ENCODE results near the gene BTBD9. TPM values are rescaled to one million over a fixed set of nuclear protein-coding genes. Genes with fewer than 3 reads are reported as not detected.

Gene BTBD9
- total RNA-seq, 4 donors from 2014 or later: 11.7 to 17.7 (median 14.1) TPM

DNA sequence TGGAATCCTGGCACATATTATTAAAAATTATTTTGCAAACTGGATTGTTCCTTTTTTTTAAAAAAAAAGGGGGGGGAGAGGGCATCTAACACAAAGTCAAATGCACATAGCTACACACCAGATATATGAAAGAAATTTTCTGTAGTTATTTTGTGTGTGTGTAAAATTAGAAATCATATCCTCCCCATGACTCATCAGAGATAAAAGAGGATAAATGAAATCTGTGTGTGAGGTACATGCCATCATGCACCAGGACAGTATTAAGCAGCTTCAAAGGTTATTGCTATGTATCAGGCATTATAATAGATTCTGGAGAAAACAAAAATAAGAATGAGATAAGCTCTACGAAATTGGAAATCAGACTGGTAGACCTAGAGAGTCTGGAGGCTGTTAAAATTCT is 5.2 kb downstream of the BTBD9 start:
- TF ChIP-seq CTCF (IDR thresholded peaks at IDR 0.05; ENCODE audit: low read depth): no peak

DNA sequence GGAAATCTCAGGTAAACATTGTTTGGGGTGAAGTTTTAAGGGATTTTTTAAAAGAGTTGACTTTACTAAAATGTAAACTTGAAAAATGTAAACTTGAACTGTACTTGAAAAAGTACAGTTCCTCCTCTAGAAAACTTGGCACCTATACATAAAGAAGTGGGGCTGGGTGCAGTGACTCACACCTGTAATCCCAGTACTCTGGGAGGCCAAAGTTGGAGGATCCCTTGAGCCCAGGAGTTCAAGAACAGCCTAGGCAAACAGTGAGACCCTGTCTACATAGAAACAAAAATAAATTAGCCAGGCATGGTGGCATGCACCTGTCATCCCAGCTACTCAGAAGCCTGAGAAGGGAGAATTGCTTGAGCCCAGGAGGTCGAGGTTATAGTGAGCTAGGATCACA is 7.2 kb downstream of the BTBD9 start:
- TF ChIP-seq CTCF (IDR thresholded peaks at IDR 0.05; ENCODE audit: low read depth): no peak

DNA sequence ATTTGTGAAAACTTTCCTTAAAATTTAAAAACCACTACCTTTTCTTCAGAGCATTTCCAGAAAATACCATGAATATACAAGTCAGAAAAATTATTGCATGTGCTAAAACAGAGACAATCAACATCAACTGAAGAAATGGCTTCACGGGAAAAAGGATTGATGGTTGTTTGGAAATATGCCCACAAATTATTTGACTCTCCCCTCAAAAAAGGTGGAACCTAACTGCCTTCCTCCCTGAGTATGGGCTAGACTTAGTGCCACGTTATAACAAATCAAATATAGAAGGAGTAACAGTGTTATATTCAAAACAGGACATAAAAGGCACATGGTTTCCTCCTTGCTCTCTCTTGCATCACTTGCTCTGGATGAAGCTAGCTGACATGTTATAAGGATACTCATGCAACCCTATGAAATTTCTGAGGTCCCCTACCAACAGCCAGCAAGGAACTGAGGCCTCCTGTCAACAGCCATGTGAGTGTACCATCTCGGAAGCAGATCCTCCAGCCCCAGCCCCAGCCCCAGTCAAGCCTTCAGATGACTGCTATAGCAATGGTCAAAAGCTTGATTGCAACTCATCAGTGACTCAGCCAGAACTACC is 8.4 kb downstream of the BTBD9 start:
- no peak for TF ChIP-seq CTCF (IDR thresholded peaks at IDR 0.05; ENCODE audit: low read depth)

- TF ChIP-seq CTCF (IDR thresholded peaks at IDR 0.05; ENCODE audit: low read depth): no peak
Observed at GRCh38 chr6:38625217-38625616, 14.5 kb downstream of the BTBD9 start.

GRCh38 chr6:38617856-38618255 is 21.9 kb downstream of the BTBD9 start:
- no peak for TF ChIP-seq CTCF (IDR thresholded peaks at IDR 0.05; ENCODE audit: low read depth)

DNA sequence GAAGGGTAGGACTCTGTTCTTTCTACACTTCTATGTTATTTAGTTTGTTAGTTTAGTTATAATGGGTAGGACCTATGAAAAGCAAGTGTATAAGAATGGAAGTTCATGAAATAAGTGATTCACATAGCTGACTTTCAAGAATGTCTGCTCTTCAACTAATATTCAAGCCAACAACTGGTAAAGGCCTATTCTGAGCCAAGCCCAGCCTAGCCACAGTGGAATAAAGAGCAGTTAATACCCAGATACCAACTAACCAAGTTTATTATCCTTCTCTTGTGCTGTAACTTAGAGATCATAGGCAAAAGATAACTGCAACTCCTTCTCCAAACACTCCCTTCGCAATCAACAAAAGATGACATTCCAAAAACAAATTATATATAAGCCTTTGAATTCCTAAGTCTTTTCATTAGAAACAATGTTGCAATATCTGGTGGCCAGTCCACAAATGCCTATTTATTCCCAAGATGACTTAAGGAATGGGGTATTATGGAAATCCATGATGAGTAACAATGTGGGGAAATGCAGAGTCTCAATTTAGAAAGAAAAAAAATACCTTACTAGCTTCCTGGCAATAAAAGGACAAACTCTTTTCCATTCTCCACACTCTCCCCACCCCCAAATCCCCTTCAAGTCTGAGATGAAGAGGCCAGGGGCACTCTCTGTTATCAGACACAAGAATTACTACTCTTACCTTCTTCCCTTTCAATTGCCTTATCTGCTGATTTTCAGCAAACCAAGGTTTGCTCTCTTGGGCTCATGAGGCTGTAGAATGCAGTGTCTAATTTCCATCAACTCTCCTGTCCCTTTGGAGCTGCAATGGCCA is 27.4 kb downstream of the BTBD9 start:
- no peak for TF ChIP-seq CTCF (IDR thresholded peaks at IDR 0.05; ENCODE audit: low read depth)

GRCh38 chr6:38610050-38610625 is 29.6 kb downstream of the BTBD9 start:
- TF ChIP-seq CTCF (IDR thresholded peaks at IDR 0.05; ENCODE audit: low read depth): no peak
